ENCODE data around the gene AURKAIP1.
"Not testable (repeated sequence)": the region's sequence is repeated elsewhere in the genome, so short reads cannot be mapped to it uniquely, and the experiment has no call there.

The AURKAIP1 gene

GRCh38 chr1:1406101-1406820, 31.3 kb upstream of the AURKAIP1 start:
- no peak for DNase-seq

GRCh38 chr1:1403653-1404052, 28.6 kb upstream of the AURKAIP1 start:
- DNase-seq, result no peak

- not testable (repeated sequence) for DNase-seq
Measured at GRCh38 chr1:1402901-1403392, 27.9 kb upstream of the AURKAIP1 start.

- no peak for DNase-seq
Measured at GRCh38 chr1:1402072-1402900, 27.3 kb upstream of the AURKAIP1 start.

DNA sequence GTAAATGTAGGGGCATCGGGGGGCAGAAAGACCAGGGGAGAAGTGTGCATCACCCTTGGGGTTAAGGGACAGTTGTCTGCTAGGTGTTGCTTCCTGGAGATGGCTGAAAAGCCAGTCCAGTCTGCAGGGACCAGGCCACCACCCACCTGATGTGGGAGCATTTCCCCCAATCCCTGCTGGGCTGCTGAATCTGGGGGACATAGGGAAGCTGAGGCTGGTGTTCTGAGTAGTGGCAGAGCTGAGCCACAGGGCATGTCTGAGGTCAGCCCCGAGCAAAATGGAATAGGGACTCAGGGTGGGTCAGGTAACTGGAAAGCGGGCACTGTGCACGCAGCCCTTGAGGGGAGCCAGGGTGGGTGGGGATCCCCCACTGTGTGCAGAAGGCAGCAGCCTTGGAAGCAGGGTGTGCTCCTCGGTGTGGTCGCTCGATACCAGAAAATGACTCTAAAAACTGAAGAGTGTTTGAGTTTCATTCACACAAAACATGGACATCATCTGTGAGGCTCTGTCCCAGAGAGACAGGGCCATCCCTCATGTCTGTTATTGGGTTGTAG, 26.5 kb upstream of the AURKAIP1 start:
- no peak for DNase-seq

DNA sequence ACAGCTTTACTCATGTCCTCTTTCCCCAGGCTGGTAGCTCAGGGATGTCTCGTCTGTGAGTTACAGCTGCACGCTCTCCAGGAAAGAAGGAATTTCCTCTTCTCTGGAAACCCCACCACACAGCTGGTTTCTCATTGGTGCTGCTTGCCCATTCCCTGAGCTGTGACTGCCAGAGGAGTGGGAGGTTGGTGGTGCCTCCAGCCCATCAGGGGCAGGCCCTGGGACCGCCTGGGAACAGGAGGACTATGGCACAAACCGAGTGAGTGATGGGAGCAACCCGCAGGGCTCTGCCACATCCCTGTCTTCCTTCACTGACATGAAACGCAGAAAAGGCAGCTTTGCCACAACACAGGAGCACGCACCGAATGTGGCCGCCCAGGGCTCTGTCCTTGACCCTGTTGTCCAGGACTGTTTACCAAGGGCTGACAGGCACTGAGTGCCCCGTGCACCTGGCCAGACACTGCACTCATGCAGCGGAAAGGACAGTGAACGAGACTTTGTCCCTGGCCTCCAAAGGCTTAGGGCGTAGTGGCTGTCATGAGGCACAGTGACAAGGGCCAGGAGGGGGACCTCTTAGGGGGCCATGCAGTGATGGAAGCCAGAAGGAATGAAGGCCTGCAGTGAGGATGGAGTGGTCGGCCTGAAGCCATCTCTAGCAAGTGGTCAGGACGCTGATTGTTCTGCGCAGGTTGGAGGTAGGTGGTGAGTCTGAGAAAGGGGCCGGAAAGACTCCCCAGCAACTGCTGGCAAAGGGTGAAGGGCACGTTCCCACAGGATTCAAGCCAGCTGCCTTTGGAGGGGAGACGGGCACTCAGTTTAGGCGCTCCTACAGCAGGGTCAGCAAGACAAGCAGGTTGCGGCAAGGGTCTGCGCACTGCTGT, 25.8 kb upstream of the AURKAIP1 start:
- no peak for DNase-seq

DNA sequence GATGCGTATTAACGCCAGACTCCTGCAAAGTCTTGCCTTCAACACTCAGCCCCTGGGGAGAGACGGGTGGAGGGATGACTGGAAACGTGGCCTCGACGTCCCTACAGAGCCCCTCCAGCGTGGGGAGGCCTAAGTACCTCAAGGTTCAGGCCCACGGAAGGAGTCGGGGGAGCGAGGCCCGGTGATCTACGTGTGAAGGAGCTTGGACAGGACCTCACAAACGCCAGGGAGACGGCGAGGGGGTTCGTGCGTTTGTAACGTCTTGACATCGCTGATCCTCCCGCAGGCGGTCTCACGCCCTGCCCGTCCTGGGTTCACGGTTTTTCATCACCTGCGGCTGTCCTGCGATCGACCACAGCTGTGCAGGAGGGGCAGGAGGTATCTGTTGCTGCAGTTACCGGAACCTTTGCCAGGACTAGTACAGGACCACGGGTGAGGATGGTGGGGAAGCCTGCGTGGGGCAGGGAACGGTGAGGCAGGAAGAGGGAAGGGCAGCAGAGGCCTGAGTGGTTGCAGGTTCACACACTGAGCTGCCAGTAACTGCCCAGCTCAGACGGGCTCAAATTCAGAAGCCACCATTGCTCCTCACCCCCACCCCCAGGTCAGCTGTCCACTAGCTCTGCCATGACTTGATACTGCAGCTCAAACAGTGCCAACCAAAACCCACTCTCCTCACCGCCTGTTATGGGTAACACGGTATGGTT, 25.0 kb upstream of the AURKAIP1 start:
- no peak for DNase-seq

GRCh38 chr1:1399187-1399871, 24.3 kb upstream of the AURKAIP1 start, which contains the start of gene CCNL2:
Gene CCNL2, minus strand, starts transcription at chr1:1399335. Its CDS starts 29 bp downstream, at chr1:1399306.
- peak; percentile 90 for DNase-seq

- DNase-seq, result no peak
Measured at GRCh38 chr1:1398677-1399186, 23.7 kb upstream of the AURKAIP1 start.

DNA sequence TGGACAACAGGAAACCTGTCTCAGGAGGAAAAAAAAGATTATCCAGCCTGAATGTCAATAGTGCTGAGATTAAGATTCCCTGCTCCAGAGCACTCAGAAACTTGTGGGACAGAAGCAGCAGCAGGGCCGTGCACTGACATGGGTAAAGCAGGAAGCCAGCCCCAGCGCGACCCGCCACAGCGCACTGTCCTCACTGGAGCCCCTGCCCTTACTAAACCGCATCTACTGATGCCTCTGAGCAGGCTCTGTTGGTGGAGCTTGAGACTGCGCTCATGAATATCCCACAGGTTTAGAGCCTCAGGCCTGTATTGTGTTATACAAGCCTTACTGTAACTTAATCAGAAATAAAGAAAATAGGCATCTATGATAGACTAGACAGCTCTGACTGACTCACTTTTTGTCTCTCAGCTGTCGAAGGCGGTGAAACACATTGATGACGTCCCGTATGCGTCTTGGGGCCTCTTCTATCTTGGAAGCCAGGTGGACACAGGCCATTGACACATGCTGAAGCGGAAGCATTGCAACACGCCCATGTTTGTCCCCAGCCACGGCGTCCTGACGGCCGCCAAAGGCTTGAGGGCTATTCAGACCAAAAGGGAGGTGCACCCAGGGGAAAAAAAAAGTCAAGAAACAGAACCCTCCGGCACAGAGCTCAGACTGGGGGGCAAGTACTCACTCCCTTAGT, 23.0 kb upstream of the AURKAIP1 start:
- DNase-seq, result no peak

DNA sequence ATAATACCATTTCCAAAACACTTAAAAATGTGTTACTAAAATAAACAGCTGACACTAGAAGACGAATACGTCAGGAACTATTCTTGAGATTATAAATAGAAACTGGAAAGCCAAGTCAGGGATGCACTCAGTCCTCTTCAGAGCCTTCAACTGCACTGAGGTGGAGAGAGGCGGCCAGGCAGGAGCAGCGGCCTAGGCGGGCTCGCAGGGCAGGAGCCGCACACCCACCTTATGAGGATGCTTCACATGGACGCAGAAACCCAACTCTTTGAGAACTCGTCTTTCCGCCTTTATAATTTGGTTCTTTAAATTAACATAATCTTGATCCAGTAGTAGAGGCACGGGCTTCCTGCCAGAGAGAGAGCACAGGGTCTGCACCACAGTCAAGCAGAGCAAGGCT, 20.2 kb upstream of the AURKAIP1 start:
- DNase-seq, result no peak

DNA sequence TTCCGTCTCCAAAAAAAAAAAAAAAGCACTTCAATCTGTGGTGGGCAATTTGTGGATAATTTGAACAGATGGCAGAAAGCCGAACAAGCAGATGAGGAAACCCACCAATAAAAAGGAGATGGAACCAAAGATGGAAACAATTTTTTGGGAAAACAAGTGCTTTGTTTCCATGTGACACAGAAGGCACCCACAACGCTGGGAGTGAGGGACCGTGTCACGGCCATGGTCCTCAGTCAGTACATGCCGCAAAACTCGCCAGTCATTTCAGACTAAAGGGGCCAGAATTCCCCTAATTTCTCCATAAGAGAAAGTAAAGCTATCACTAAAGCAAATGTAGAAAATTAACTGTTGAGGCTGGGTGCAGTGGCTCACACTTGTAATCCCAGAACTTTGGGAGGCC, 19.1 kb upstream of the AURKAIP1 start:
- no peak for DNase-seq

- DNase-seq, result no peak
Measured at GRCh38 chr1:1393428-1393827, 18.4 kb upstream of the AURKAIP1 start.

DNA sequence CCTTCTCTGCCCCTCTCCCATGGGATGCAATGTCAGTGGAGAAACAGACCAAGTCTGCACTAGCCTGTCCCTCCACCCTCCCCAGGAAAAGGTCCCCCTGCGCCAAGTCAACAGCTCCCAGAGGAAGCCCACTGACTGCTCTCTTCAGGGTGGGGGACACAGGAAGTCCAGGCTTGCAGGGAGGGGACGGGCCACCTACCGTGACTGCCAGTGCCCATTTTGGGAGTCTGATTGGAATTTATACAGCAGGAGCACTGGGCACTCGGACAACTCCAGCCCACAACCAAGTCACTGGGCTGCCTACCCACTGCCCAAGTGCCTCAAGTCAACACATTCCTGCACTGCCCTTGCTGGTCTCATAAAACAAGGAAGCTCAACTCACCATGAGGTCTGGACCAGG, 18.0 kb upstream of the AURKAIP1 start:
- no peak for DNase-seq

DNA sequence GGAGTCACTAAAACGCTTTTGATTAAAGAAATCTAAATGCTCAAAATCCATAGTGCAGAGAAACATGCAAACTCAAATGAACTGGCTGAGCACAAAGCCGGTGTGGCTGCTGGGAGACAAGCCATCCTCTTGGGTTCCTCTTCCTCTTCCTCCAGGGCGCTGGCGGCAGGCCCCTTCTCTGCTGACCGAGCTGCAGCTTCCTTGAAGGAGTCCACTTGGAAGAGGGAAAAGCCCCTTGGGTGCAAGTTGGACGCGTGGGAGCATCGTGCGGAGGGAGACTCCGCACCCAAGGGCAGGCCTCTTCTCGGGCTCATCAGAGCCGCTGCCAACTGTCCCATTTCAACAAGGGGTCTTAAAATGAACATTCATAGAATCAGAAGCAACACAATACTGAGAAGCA, 16.2 kb upstream of the AURKAIP1 start:
- DNase-seq, result no peak

GRCh38 chr1:1390675-1391074, 15.7 kb upstream of the AURKAIP1 start:
- DNase-seq, result no peak

GRCh38 chr1:1388078-1388472, 13.1 kb upstream of the AURKAIP1 start:
- no peak for DNase-seq

DNA sequence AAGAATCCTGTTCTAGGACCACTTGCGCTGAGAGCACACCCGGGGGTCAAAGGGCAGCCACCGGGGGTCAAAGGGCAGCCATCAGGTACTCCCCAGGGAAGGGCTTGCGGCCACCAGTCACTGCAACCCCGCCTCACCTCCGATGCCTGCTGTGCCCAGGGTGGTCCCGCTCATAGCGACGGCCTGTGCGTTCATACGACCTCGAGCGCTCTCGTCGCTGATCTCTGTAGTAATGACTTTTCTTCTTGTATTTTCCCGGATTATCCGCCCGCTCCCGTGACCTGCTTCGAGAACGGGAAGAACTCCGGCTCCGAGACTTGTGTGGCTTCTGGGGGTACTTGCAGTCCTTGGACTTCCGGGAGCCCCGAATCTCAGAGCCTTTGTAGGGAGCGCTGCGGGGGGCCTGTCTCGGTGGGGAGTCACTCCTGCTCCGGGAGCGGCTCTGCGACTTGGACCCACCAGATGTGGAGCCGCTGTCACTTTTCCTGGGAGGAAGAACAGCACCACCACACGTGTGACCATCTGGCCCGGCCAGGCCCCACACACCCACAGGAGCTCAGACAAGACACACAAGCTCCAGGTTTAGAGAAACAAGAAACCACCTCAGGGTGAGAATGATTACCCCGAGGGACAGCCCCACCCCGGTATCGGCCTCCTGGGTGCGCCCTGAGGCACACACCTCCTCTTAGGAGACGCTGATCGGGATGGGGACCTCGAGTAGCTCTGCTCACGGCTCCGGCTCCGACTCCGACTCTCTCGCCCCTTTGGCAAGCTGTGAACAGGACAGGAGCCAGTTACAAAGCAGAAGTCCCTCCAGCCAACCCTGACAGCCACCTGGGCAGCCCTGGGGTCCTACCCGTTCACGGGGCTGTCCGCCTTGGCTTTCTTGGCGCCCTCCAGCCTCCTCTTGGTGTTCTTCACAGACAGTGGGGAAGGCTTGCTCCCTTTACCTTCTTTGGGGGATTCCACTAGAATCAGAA, 12.4 kb upstream of the AURKAIP1 start:
- DNase-seq, result no peak

DNA sequence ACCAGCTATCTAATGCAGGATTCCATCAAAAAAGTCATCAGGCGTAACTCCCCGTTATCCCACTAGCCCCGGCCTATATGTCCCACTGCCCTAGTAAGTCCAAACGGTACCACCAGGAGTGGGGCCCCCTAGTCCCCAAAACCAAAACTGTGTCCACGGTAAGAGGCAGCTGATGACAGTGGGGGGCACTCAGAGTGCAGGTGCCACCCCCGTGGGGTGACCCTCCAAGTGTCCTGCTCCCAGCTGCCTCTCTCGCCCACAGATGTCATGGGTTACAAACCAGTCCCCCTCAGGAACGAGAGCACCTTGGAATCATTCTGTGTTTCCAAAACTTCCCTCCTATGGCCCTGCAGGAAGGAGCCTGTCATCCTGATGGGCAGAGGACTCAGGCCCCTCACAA, 10.9 kb upstream of the AURKAIP1 start:
- no peak for DNase-seq

All from SHP77 treated with DMSO at 0.1 percent for 48 hours (cell line).